GM21619 (cell line): Measurements from ENCODE around the gene NAXD.
"Not testable (repeated sequence)": the region's sequence is repeated elsewhere in the genome, so short reads cannot be mapped to it uniquely, and the experiment has no call there.

Experiments used
- ATAC-seq: cut with Tn5 transposase; IDR thresholded peaks from one replicate; pipeline ENCODE4 v1.9.1; 2021; ENCODE audit not compliant: unreplicated experiment

The NAXD gene

GRCh38 chr13:110615322-110616102, at the start of gene NAXD:
Gene NAXD, plus strand, starts transcription at chr13:110615545. Its CDS starts 57 bp downstream, at chr13:110615602.
- ATAC-seq, result peak; percentile 71

GRCh38 chr13:110566171-110566570, 49.2 kb upstream of the NAXD start:
- ATAC-seq, result no peak

GRCh38 chr13:110568612-110569011, 46.7 kb upstream of the NAXD start:
- ATAC-seq, result no peak

- not testable (repeated sequence) for ATAC-seq
Measured at GRCh38 chr13:110569962-110570361, 45.4 kb upstream of the NAXD start.

GRCh38 chr13:110570886-110571285, 44.5 kb upstream of the NAXD start:
- no peak for ATAC-seq

GRCh38 chr13:110571896-110572777, 43.2 kb upstream of the NAXD start:
- ATAC-seq, result no peak

- no peak for ATAC-seq
Measured at GRCh38 chr13:110572778-110573118, 42.6 kb upstream of the NAXD start.

- ATAC-seq, result no peak
Measured at GRCh38 chr13:110574161-110574560, 41.2 kb upstream of the NAXD start.

- peak; percentile 84 for ATAC-seq
Measured at GRCh38 chr13:110575322-110576069, 39.8 kb upstream of the NAXD start.

- ATAC-seq, result no peak
Measured at GRCh38 chr13:110576070-110576394, 39.3 kb upstream of the NAXD start.

GRCh38 chr13:110576736-110577476, 38.4 kb upstream of the NAXD start:
- no peak for ATAC-seq

GRCh38 chr13:110578363-110578762, 37.0 kb upstream of the NAXD start:
- no peak for ATAC-seq

- ATAC-seq, result no peak
Measured at GRCh38 chr13:110580800-110581199, 34.5 kb upstream of the NAXD start.

GRCh38 chr13:110581506-110582185, 33.7 kb upstream of the NAXD start:
- ATAC-seq, result no peak

- ATAC-seq, result no peak
Measured at GRCh38 chr13:110582421-110582954, 32.9 kb upstream of the NAXD start.

GRCh38 chr13:110583178-110583865, 32.0 kb upstream of the NAXD start:
- ATAC-seq, result no peak

- no peak for ATAC-seq
Measured at GRCh38 chr13:110589793-110590390, 25.5 kb upstream of the NAXD start.

- no peak for ATAC-seq
Measured at GRCh38 chr13:110590577-110590976, 24.8 kb upstream of the NAXD start.

GRCh38 chr13:110592665-110593064, 22.7 kb upstream of the NAXD start:
- no peak for ATAC-seq
